NB4 (cell line): Measurements from ENCODE around the gene CPT1C.
A peak's percentile ranks its signal among the peaks of the same experiment; 100 is the strongest.

Source experiments
- DNase-seq: peaks from one replicate; pipeline ENCODE4 v3.0.0; 2010; ENCODE audit warnings: low read depth
- H3K4me3 ChIP-seq: one replicate; pipeline ENCODE4 v1.5.1; 2011; ENCODE audit warnings: mild to moderate bottlenecking, low read depth, low read length, moderate library complexity
- CTCF ChIP-seq: IDR thresholded peaks from one replicate; pipeline ENCODE4 v1.5.1; 2012; ENCODE audit warnings: low read depth, low read length
- MAX ChIP-seq: IDR thresholded peaks from 2 replicates; pipeline ENCODE4 v1.6.1; 2011; ENCODE audit warnings: low read depth, low read length
- MYC ChIP-seq: IDR thresholded peaks from 2 replicates; pipeline ENCODE4 v1.6.1; 2011; ENCODE audit warnings: low read depth, low read length
- POLR2A ChIP-seq: IDR thresholded peaks from 2 replicates; pipeline ENCODE4 v1.6.1; 2011; ENCODE audit warnings: mild to moderate bottlenecking; ENCODE audit not compliant: insufficient read length; ENCODE audit errors: extremely low read depth

The CPT1C gene

GRCh38 chr19:49684251-49684982 is 6.5 kb upstream of the CPT1C start:
- no peak overlapping the region for H3K4me3 ChIP-seq
- no peak for DNase-seq

DNA sequence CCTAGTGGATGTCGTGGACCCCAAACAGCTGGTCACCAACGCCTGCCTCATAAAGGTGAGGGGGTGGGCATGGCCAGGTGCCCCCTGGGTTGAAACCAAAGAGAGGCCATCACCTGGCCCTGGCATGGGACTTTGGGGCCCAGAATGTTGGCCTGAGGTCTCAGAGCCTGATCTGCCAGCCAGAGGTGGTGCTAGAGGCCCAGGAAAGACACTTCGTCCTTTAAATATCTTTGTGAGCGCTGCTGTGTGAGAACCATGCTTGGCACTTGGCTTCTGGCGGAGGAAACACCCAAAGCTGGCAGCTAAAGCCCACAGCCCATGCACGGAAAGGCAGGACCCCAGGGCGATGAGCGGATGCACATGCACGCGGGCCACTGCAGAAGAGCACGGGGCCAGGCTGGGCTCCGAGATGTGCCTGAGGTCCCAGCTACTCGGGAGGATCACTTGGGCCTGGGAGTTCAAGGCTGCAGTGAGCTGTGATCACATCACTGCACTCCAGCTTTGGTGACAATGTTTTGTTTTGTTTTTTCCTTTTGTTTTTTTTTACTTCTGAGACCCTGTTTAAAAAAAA is 5.8 kb upstream of the CPT1C start:
- H3K4me3 ChIP-seq: no peak overlapping the region
- TF ChIP-seq MYC (no peak), CTCF (no peak), POLR2A (no peak), MAX (no peak)
- DNase-seq: no peak

More at GRCh38 chr19:49684251-49684982, 6.5 kb upstream of the CPT1C start:
- TF ChIP-seq POLR2A (no peak), CTCF (peak; percentile 28)

GRCh38 chr19:49685845-49686332 is 5.0 kb upstream of the CPT1C start:
- TF ChIP-seq MYC (no peak), POLR2A (no peak), CTCF (no peak), MAX (no peak)
- no peak for DNase-seq
- H3K4me3 ChIP-seq: no peak overlapping the region

- H3K4me3 ChIP-seq: no peak overlapping the region
- no peak for TF ChIP-seq MYC
- TF ChIP-seq MAX: no peak
- no peak for TF ChIP-seq POLR2A
- TF ChIP-seq CTCF: no peak
- DNase-seq: no peak
These were observed 4.3 kb upstream of the CPT1C start for GRCh38 chr19:49686503-49687088.

GRCh38 chr19:49687150-49687549 is 3.8 kb upstream of the CPT1C start:
- no peak for DNase-seq
- H3K4me3 ChIP-seq: no peak overlapping the region
- TF ChIP-seq CTCF: no peak
